Uterus (tissue), 4 donors: ENCODE results near the gene PCSK4. TPM values are rescaled to one million over a fixed set of nuclear protein-coding genes. Genes with fewer than 3 reads are reported as not detected.
"Not testable (repeated sequence)": the region's sequence is repeated elsewhere in the genome, so short reads cannot be mapped to it uniquely, and the experiment has no call there.

ENCODE experiments used
- DNase-seq, 2 donors: peaks; one replicate each; pipeline ENCODE4 v3.0.0-alpha.2; 2019 to 2020
- H3K27ac ChIP-seq, 2 donors: fragments of 200-600 bp; sonication (generic); 1 replicate in 1 of 2; 2 replicates in 1 of 2; pipeline ENCODE4 v1.5.1; 2016 to 2018
- H3K27me3 ChIP-seq, 2 donors: fragments of 200-600 bp; sonication (generic); one replicate each; pipeline ENCODE4 v1.5.1; 2018 to 2019; ENCODE audit warnings: control low read depth in 1 of 2
- H3K36me3 ChIP-seq, 2 donors: fragments of 200-600 bp; sonication (generic); one replicate each; pipeline ENCODE4 v1.5.1; 2019; ENCODE audit warnings: control low read depth in 1 of 2
- H3K4me1 ChIP-seq, 2 donors: fragments of 200-600 bp; sonication (generic); one replicate each; pipeline ENCODE4 v1.5.1; 2018 to 2019; ENCODE audit warnings: control low read depth in 1 of 2
- H3K4me3 ChIP-seq, 2 donors: fragments of 200-600 bp; sonication (generic); 1 replicate in 1 of 2; 2 replicates in 1 of 2; pipeline ENCODE4 v1.5.1; 2018 to 2019; ENCODE audit warnings: mild to moderate bottlenecking in 1 of 2
- H3K9me3 ChIP-seq, 2 donors: fragments of 200-600 bp; sonication (generic); one replicate each; pipeline ENCODE4 v1.5.1; 2019; ENCODE audit warnings: control low read depth in 1 of 2
- POLR2A ChIP-seq, 2 donors: fragments of 450-650 bp; IDR thresholded peaks; one replicate each; pipeline ENCODE4 v1.6.1; 2016; ENCODE audit warnings: antibody characterized with exemption in 2 of 2, mild to moderate bottlenecking in 1 of 2, moderate library complexity in 1 of 2
- intact Hi-C: fragments of 100-400 bp; cut with DNase I; formaldehyde crosslinking; loops from one replicate; pipeline ENCODE4 v1.15.1; 2023; ENCODE audit warnings: low total_unique reads
- total RNA-seq, 4 donors: library from RNA; depleted of rRNA in 3 of 4; stranded (reverse); fragments of >200 nt in 3 of 4; gene quantifications; one replicate each; pipeline versions ENCODE4 v1.1.0 to v1.2.4, GENCODE V29; 2014 to 2023
- TF ChIP-seq, protein P1 (sequence below), 4 experiments: fragments of 200-600 bp in 2 of 4; fragments of 450-650 bp in 2 of 4; sonication (generic) in 2 of 4; IDR thresholded peaks; one replicate each; pipeline ENCODE4 v1.5.1; 2016 to 2019; ENCODE audit warnings: antibody characterized with exemption in 4 of 4, mild to moderate bottlenecking in 2 of 4, moderate library complexity in 1 of 4
- donor health status: DM: yes; HTN: yes; CAD: no.

The PCSK4 gene
- total RNA-seq, 4 donors from 2014 or later = under 0.01 to 6.4 (median 4.6) TPM; not detected in 1

DNA sequence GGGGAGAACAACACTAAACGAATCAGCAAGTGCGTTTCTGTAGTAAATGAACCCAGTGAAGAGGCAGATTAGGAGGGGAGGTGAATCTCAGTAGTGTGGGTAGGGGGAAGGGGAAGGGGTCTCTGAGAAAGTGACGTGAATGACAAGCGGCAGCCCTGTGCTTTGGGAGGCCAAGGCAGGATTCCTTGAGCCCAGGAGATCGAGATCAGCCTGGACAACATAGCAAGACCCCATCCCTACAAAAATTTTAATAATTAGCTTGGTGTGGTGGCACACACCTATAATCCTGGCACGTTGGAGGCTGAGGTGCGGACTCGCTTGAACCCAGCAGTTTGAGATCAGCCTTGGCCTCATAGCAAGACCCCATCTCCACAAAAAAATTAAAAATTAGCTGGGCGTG is 41.9 kb upstream of the PCSK4 start:
- Histone ChIP-seq H3K27ac (no peak overlapping the region), H3K4me3 (no peak overlapping the region), H3K9me3 (no peaks in the 10 kb centered on the region), H3K36me3 (no peaks in the 10 kb centered on the region), H3K27me3 (no peaks in the 10 kb centered on the region), H3K4me1 (no peaks in the 10 kb centered on the region)
- intact Hi-C loops = no loop called here
- TF ChIP-seq POLR2A (IDR thresholded peaks at IDR 0.05) = no peak
- TF ChIP-seq, protein P1, sequence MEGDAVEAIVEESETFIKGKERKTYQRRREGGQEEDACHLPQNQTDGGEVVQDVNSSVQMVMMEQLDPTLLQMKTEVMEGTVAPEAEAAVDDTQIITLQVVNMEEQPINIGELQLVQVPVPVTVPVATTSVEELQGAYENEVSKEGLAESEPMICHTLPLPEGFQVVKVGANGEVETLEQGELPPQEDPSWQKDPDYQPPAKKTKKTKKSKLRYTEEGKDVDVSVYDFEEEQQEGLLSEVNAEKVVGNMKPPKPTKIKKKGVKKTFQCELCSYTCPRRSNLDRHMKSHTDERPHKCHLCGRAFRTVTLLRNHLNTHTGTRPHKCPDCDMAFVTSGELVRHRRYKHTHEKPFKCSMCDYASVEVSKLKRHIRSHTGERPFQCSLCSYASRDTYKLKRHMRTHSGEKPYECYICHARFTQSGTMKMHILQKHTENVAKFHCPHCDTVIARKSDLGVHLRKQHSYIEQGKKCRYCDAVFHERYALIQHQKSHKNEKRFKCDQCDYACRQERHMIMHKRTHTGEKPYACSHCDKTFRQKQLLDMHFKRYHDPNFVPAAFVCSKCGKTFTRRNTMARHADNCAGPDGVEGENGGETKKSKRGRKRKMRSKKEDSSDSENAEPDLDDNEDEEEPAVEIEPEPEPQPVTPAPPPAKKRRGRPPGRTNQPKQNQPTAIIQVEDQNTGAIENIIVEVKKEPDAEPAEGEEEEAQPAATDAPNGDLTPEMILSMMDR (IDR thresholded peaks at IDR 0.05) = no peak
- DNase-seq = no peak

DNA sequence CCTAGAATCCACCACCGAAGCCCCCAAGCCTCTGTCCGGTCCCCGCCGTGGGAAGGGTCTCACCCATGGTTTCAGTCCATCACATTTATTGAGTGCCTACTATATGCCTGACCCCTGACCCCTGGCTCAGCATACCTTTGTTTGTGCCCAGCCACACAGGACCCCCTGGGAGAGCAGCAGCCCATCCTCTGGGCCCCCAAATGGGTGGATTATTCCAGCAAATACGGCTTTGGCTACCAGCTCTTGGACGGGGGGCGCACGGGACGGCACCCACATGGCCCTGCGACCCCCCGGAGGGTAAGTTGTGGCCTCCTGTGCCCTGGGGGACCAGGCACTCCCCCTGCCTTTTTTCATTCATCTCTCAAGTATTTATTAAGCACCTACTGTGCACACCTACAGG is 41.4 kb upstream of the PCSK4 start:
- no peaks in the 10 kb centered on the region for H3K36me3 ChIP-seq
- no peak for DNase-seq
- intact Hi-C loops = no loop called here
- no peaks in the 10 kb centered on the region for H3K4me1 ChIP-seq
- no peak overlapping the region for H3K27ac ChIP-seq
- no peaks in the 10 kb centered on the region for H3K27me3 ChIP-seq
- TF ChIP-seq POLR2A (IDR thresholded peaks at IDR 0.05) = no peak
- TF ChIP-seq, protein P1 (IDR thresholded peaks at IDR 0.05) = no peak
- no peaks in the 10 kb centered on the region for H3K9me3 ChIP-seq
- no peak overlapping the region for H3K4me3 ChIP-seq

DNA sequence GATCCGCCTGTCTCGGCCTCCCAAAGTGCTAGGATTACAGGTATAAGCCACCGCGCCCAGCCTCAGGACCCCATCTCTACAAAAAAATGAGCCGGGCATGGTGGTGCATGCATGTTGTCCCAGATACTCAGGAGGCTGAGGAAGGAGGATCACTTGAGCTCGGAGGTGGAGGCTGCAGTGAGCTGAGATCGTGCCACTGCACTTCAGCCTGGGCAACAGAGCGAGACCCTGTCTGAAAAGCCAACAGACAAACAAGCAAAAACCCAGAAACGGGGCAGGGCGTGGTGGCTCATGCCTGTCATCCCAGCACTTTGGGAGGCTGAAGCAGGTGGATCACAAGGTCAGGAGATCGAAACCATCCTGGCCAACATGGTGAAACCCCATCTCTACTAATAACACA is 40.7 kb upstream of the PCSK4 start:
- H3K36me3 ChIP-seq, intact Hi-C loops, H3K4me1 ChIP-seq, H3K4me3 ChIP-seq, H3K9me3 ChIP-seq, H3K27me3 ChIP-seq, DNase-seq, H3K27ac ChIP-seq: not testable (repeated sequence)

DNA sequence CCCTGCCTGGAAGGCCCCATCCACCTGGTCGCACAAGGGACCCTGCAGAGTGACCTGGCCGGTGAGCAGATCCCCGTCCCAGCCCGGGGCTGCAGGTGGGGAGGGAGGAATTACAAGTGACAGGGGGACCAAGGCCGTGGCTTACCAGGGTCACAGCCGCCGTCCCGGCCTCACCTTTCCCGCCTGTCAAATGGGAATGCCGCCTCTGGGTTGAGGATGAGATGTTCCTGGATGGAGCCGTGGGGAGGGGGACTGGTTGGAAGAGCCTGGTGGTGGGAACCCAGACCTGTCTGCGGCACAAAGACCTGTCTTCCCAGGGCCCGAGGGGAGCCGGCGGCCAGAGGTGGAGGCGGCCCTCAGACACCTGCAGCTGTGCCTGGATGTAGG is 39.3 kb upstream of the PCSK4 start:
- H3K36me3 ChIP-seq = no peaks in the 10 kb centered on the region
- H3K9me3 ChIP-seq = no peaks in the 10 kb centered on the region
- no peak overlapping the region for H3K4me3 ChIP-seq
- H3K4me1 ChIP-seq = no peaks in the 10 kb centered on the region
- no peaks in the 10 kb centered on the region for H3K27me3 ChIP-seq
- no peak for TF ChIP-seq POLR2A (IDR thresholded peaks at IDR 0.05)
- TF ChIP-seq, protein P1 (IDR thresholded peaks at IDR 0.05) = no peak
- no peak overlapping the region for H3K27ac ChIP-seq
- intact Hi-C loops = no loop called here
- DNase-seq = no peak

DNA sequence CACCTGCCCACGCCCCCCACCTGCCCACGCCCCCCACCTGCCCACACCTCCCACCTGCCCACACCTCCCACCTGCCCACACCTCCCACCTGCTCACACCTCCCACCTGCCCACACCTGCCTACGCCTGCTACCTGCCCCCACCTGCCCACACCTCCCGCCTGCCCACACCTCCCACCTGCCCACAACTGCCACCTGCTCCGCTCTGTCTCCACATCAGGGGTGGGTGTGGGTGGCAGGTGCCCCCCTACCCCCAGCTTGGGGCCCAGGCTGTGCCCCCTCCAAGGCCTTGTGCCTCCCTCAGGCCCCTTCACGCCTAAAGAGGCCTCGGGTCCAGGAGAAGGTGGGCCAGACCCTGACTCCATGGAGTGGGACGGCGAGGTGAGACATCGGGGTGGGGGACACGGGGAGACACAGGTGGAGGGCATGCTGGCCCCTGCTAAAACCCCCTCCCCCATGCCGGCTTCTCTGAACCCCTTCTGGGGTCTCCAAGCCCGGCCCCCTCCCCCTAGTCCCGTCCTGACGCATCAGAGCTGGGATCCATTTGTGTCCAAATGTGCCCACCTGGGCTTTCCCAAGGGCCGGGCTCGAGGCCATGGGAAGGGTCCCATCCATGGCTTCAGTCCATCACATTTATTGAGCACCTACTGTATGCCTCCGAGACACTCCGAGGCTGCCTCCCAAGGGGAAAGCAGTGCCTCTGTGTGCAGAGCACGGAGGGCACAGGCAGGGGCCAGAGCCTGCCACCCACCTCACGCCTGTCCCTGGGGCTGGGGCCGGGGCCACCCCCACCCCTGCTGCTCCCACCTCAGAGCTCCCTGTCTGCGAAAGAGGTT is 38.7 kb upstream of the PCSK4 start:
- Histone ChIP-seq H3K27me3 (no peaks in the 10 kb centered on the region), H3K4me3 (no peak overlapping the region), H3K4me1 (peaks cover 0 to 5% of the 10 kb centered on the region in 2 donors), H3K27ac (no peak overlapping the region), H3K9me3 (no peaks in the 10 kb centered on the region), H3K36me3 (no peaks in the 10 kb centered on the region)
- TF ChIP-seq, protein P1 (IDR thresholded peaks at IDR 0.05) = no peak
- TF ChIP-seq POLR2A (IDR thresholded peaks at IDR 0.05) = no peak
- no peak for DNase-seq
- intact Hi-C loops = no loop called here
